Occipital lobe (tissue), 2 donors: ENCODE data around the gene DIO3. TPM values are rescaled to one million over a fixed set of nuclear protein-coding genes. Genes with fewer than 3 reads are reported as not detected.
"Not testable (repeated sequence)": the region's sequence is repeated elsewhere in the genome, so short reads cannot be mapped to it uniquely, and the experiment has no call there.

ENCODE experiments used
- DNase-seq: peaks from one replicate; lab custom pipeline; 2025; lab: John Stamatoyannopoulos, UW
- total RNA-seq: library from RNA; depleted of rRNA; stranded (reverse); fragments of >200 nt; gene quantifications from one replicate; pipeline ENCODE4 v1.2.3, GENCODE V29; 2014

The DIO3 gene
- total RNA-seq, 1 donor from 2014 or later = not detected

GRCh38 chr14:101542391-101542790 lies 18.9 kb upstream of the DIO3 start:
- no peak for DNase-seq

GRCh38 chr14:101543814-101544213 lies 17.5 kb upstream of the DIO3 start:
- DNase-seq = no peak

GRCh38 chr14:101544550-101544949 lies 16.7 kb upstream of the DIO3 start:
- DNase-seq = no peak

- DNase-seq = no peak
These were observed 14.6 kb upstream of the DIO3 start for GRCh38 chr14:101546706-101547105.

- DNase-seq = no peak
These were observed 14.1 kb upstream of the DIO3 start for GRCh38 chr14:101547107-101547738.

- no peak for DNase-seq
These were observed 13.2 kb upstream of the DIO3 start for GRCh38 chr14:101547961-101548669.

GRCh38 chr14:101548710-101549109 lies 12.6 kb upstream of the DIO3 start:
- no peak for DNase-seq

- DNase-seq = no peak
These were observed 12.1 kb upstream of the DIO3 start for GRCh38 chr14:101549154-101549553.

GRCh38 chr14:101550202-101550912 lies 10.9 kb upstream of the DIO3 start:
- not testable (repeated sequence) for DNase-seq

GRCh38 chr14:101551729-101552595 lies 9.3 kb upstream of the DIO3 start:
- DNase-seq = no peak

GRCh38 chr14:101552786-101553231 lies 8.5 kb upstream of the DIO3 start:
- no peak for DNase-seq

- no peak for DNase-seq
These were observed 7.9 kb upstream of the DIO3 start for GRCh38 chr14:101553393-101553792.

- no peak for DNase-seq
These were observed 7.4 kb upstream of the DIO3 start for GRCh38 chr14:101553931-101554330.

- DNase-seq = no peak
These were observed 6.2 kb upstream of the DIO3 start for GRCh38 chr14:101554991-101555668.

- DNase-seq = not testable (repeated sequence)
These were observed 5.6 kb upstream of the DIO3 start for GRCh38 chr14:101555669-101556043.

- no peak for DNase-seq
These were observed 5.2 kb upstream of the DIO3 start for GRCh38 chr14:101556131-101556530.

GRCh38 chr14:101556566-101557320 lies 4.6 kb upstream of the DIO3 start:
- no peak for DNase-seq

- no peak for DNase-seq
These were observed 4.0 kb upstream of the DIO3 start for GRCh38 chr14:101557321-101557695.

GRCh38 chr14:101557811-101558738 lies 3.2 kb upstream of the DIO3 start:
- no peak for DNase-seq
